IPS-11a (cell line): ENCODE data around the gene KNCN.

Source experiments
- H3K4me3 ChIP-seq: one replicate; pipeline ENCODE4 v1.5.1; 2013; ENCODE audit warnings: low read depth, low read length, control low read depth

KNCN gene

GRCh38 chr1:46508757-46509156, 42.7 kb downstream of the KNCN start:
- H3K4me3 ChIP-seq = no peak overlapping the region

- no peak overlapping the region for H3K4me3 ChIP-seq
These were observed 44.8 kb downstream of the KNCN start for GRCh38 chr1:46506470-46507219.

- no peak overlapping the region for H3K4me3 ChIP-seq
These were observed 48.0 kb downstream of the KNCN start for GRCh38 chr1:46503421-46503820.

- no peak overlapping the region for H3K4me3 ChIP-seq
These were observed 49.9 kb downstream of the KNCN start for GRCh38 chr1:46501528-46501927.

GRCh38 chr1:46497665-46498064, 53.8 kb downstream of the KNCN start:
- no peak overlapping the region for H3K4me3 ChIP-seq

- no peak overlapping the region for H3K4me3 ChIP-seq
These were observed 54.4 kb downstream of the KNCN start for GRCh38 chr1:46497020-46497419.

GRCh38 chr1:46496505-46496904, 54.9 kb downstream of the KNCN start:
- no peak overlapping the region for H3K4me3 ChIP-seq

- no peak overlapping the region for H3K4me3 ChIP-seq
These were observed 55.7 kb downstream of the KNCN start for GRCh38 chr1:46495778-46496177.
